Heart right ventricle (tissue), 16 donors: ENCODE results near the gene CENPT. TPM values are rescaled to one million over a fixed set of nuclear protein-coding genes. Genes with fewer than 3 reads are reported as not detected.
A peak's percentile ranks its signal among the peaks of the same experiment; 100 is the strongest.

Experiments
- ATAC-seq, 8 donors: fragments of 200-7000 bp; cut with Tn5 transposase; one replicate each; pipeline ENCODE4 v1.9.1; 2020; ENCODE audit warnings: mild to moderate bottlenecking in 8 of 8, moderate library complexity in 8 of 8, moderate number of reproducible peaks in 1 of 8
- DNase-seq, 2 donors: peaks; one replicate each; pipeline ENCODE4 v3.0.0-alpha.2; 2020
- H3K27ac ChIP-seq, 10 donors: fragments of 200-600 bp; sonication (generic) in 2 of 10; one replicate each; pipeline versions ENCODE4 v1.5.0 to v1.8.0; 2020 to 2022; ENCODE audit warnings: mild to moderate bottlenecking in 3 of 10
- H3K27me3 ChIP-seq, 7 donors: fragments of 200-600 bp; one replicate each; pipeline ENCODE4 v1.8.0; 2021 to 2022; ENCODE audit warnings: mild to moderate bottlenecking in 2 of 7
- H3K36me3 ChIP-seq, 9 donors: fragments of 200-600 bp; sonication (generic) in 1 of 9; one replicate each; pipeline versions ENCODE4 v1.5.0 to v1.8.0; 2020 to 2022; ENCODE audit warnings: mild to moderate bottlenecking in 2 of 9
- H3K4me1 ChIP-seq, 9 donors: fragments of 200-600 bp; sonication (generic) in 1 of 9; one replicate each; pipeline versions ENCODE4 v1.5.0 to v1.8.0; 2020 to 2022; ENCODE audit warnings: mild to moderate bottlenecking in 4 of 9
- H3K4me3 ChIP-seq, 10 donors: fragments of 200-600 bp; sonication (generic) in 2 of 10; one replicate each; pipeline versions ENCODE4 v1.5.0 to v1.8.0; 2020 to 2022; ENCODE audit warnings: mild to moderate bottlenecking in 7 of 10, moderate library complexity in 2 of 10
- H3K9me3 ChIP-seq, 11 donors: fragments of 200-600 bp in 10 of 11; sonication (generic) in 2 of 11; one replicate each; pipeline versions ENCODE4 v1.5.0 to v1.8.0; 2013 to 2022; ENCODE audit warnings: mild to moderate bottlenecking in 2 of 11, control low read depth in 1 of 11, moderate library complexity in 1 of 11
- CTCF ChIP-seq, 9 donors: fragments of 200-600 bp; sonication (generic) in 2 of 9; IDR thresholded peaks; one replicate each; pipeline versions ENCODE4 v1.5.0 to v1.8.0; 2021 to 2022; ENCODE audit warnings: antibody characterized with exemption in 9 of 9, mild to moderate bottlenecking in 5 of 9, moderate library complexity in 1 of 9
- WGBS, 2 donors: extraction: QIAGEN DNeasy Blood & Tissue Kit; methylation state at CpG; one replicate each; pipeline ENCODE4 v1.1.7; 2013; ENCODE audit warnings: inconsistent platforms in 1 of 2; 5-methylcytosine and 5-hydroxymethylcytosine counted together
- intact Hi-C, 10 donors: fragments of 100-400 bp; cut with DNase I; formaldehyde crosslinking; loops; one replicate each; pipeline versions ENCODE4 v1.11.1 to v1.14.2; 2022
- polyA plus RNA-seq, 2 donors: library from polyadenylated mRNA; stranded (reverse); fragments of 200-250 nt; gene quantifications; one replicate each; pipeline ENCODE4 v1.2.3, GENCODE V29; 2013
- total RNA-seq, 10 donors: library from RNA; stranded (reverse); fragmentation: NEBNext Ultra II Directional in 3 of 10; extraction: Animal tissue kit (Norgen Biotek cat#: 25700) in 3 of 10; gene quantifications; one replicate each; pipeline versions ENCODE4 v1.2.1 to v1.2.4, GENCODE V29; 2021 to 2023
- donor health status: Arrhythmogenic right ventricular cardiomyopathy.
- donor health status: ischemic (EF 13 %, LVEDD 7.1; RV severe dilation, severe dysfunction).
- donor health status: healthy with polysubstance abuse.
- donor health status: DM: no; HTN: yes; CAD: no.
- donor health status: DM: no; HTN: no; CAD: no.
- donor health status: ischemic (EF 25% LVEDD 6.9; RV normal size, moderate dysfunction).
- donor health status: ischemic (EF 25% LVEDD 5.7; RV mildly dilated, moderate dysfunction).
- donor health status: healthy.
- donor health status: DM: yes; HTN: yes; CAD: no.
- donor health status: Ischemic cardiomyopathy.
- donor health status: ischemic (EF 35%, LVEDD 5.7; RV mildly dilated, moderate dysfunction).
- donor health status: nonischemic (EF 11% LVEDD 7.7; RV severe dilation, severe dysfunction).
- donor health status: DM: yes; HTN: yes; CAD: no.
- donor health status: PGD.
- donor health status: ischemic (EF 29% LVEDD 5.4; RV normal size, mild dysfunction).
- donor health status: nonischemic (EF 23%, LVEDD 6.1; RV moderate dilation, normal function).

The CENPT gene
- total and polyA plus RNA-seq, 12 donors, result 16.1 to 63.3 (median 19.8) TPM

GRCh38 chr16:67805718-67806427 lies 41.6 kb downstream of the CENPT start:
- peaks cover 8 to 46% (median 26%) of the 10 kb centered on the region in 9 donors for H3K4me1 ChIP-seq
- no peak for TF ChIP-seq CTCF (IDR thresholded peaks at IDR 0.05)
- ATAC-seq (peak; percentile 1 to 32 (median 4)), DNase-seq (no peak)
- H3K36me3 ChIP-seq, result peaks cover 0 to 40% (median 4%) of the 10 kb centered on the region in 9 donors
- intact Hi-C loops, result loop anchor here in 8 of 10 donors (1.0 to 10.0 kb wide), 7 partner anchors 36 to 139 kb away; partner anchors contain the start of genes GFOD2 (in 2 of the 8), THAP11 (in 2 of the 8), C16orf86 (in 1 of the 8) and CENPT (in 1 of the 8)
- H3K4me3 ChIP-seq, result peak overlapping the region; percentile 54 to 100 (median 91)
- no peaks in the 10 kb centered on the region for H3K27me3 ChIP-seq
- H3K9me3 ChIP-seq, result no peaks in the 10 kb centered on the region
- H3K27ac ChIP-seq, result peak overlapping the region in 9 of 10 donors; percentile 77 to 94 (median 87)
- WGBS, 2 donors, result 1% methylated on average over 26 of the region's 26 CpGs

- ATAC-seq, result no peak
- Histone ChIP-seq H3K9me3 (no peaks in the 10 kb centered on the region), H3K36me3 (peaks cover 0 to 49% (median 4%) of the 10 kb centered on the region in 9 donors), H3K27ac (peak overlapping the region in 1 of 10 donors; percentile 91), H3K4me1 (peaks cover 10 to 55% (median 35%) of the 10 kb centered on the region in 9 donors), H3K4me3 (peak overlapping the region in 9 of 10 donors; percentile 54 to 100 (median 87)), H3K27me3 (no peaks in the 10 kb centered on the region)
- intact Hi-C loops, result loop anchor here in 8 of 10 donors (5.0 to 10.0 kb wide), 6 partner anchors 37 to 138 kb away; partner anchors contain the start of genes THAP11 (in 2 of the 8), C16orf86 (in 1 of the 8), CENPT (in 1 of the 8) and ENKD1 (in 1 of the 8)
- no peak for TF ChIP-seq CTCF (IDR thresholded peaks at IDR 0.05)
- no peak for DNase-seq
- WGBS, 2 donors, result 89 to 91% methylated on average over 4 of the region's 4 CpGs
These were observed 42.5 kb downstream of the CENPT start for GRCh38 chr16:67804853-67805542.

GRCh38 chr16:67803894-67804293 lies 43.6 kb downstream of the CENPT start:
- ATAC-seq (no peak), DNase-seq (no peak)
- H3K27ac ChIP-seq, result no peak overlapping the region
- intact Hi-C loops, result loop anchor here in 2 of 10 donors (10.0 kb wide), 1 partner anchor 129 kb away; no protein-coding TSS in a partner anchor
- H3K4me3 ChIP-seq, result no peak overlapping the region
- 90 to 96% methylated on average over 3 of the region's 3 CpGs for WGBS, 2 donors
- TF ChIP-seq CTCF (IDR thresholded peaks at IDR 0.05), result no peak
- peaks cover 11 to 61% (median 39%) of the 10 kb centered on the region in 9 donors for H3K4me1 ChIP-seq
- no peaks in the 10 kb centered on the region for H3K9me3 ChIP-seq
- peaks cover 0 to 58% (median 4%) of the 10 kb centered on the region in 9 donors for H3K36me3 ChIP-seq
- H3K27me3 ChIP-seq, result no peaks in the 10 kb centered on the region

- intact Hi-C loops, result loop anchor here in 2 of 10 donors (10.0 kb wide), 1 partner anchor 127 kb away; no protein-coding TSS in a partner anchor
- H3K4me3 ChIP-seq, result no peak overlapping the region
- no peak for DNase-seq
- H3K27me3 ChIP-seq, result no peaks in the 10 kb centered on the region
- H3K4me1 ChIP-seq, result peaks cover 11 to 55% (median 33%) of the 10 kb centered on the region in 9 donors
- H3K9me3 ChIP-seq, result no peaks in the 10 kb centered on the region
- no peak for ATAC-seq
- no peak overlapping the region for H3K27ac ChIP-seq
- TF ChIP-seq CTCF (IDR thresholded peaks at IDR 0.05), result no peak
- peaks cover 0 to 78% (median 4%) of the 10 kb centered on the region in 9 donors for H3K36me3 ChIP-seq
- 95 to 98% methylated on average over 2 of the region's 2 CpGs for WGBS, 2 donors
These were observed 45.6 kb downstream of the CENPT start for GRCh38 chr16:67801883-67802282.
